Endothelial cell of umbilical vein (primary cell): Measurements from ENCODE around the gene CCDC7. TPM values are rescaled to one million over a fixed set of nuclear protein-coding genes. Genes with fewer than 3 reads are reported as not detected.

Experiments used
- BruUV-seq: library from RNA; stranded (reverse); fragments of 400-500 nt; replicated peaks from 2 replicates; lab custom pipeline; 2021; lab: Mats Ljungman, UMichigan
- CTCF ChIA-PET: fragments of 300-600, 350-600 bp; sonication (Branson Sonifier 250); formaldehyde crosslinking; loops from one replicate; lab custom pipeline; 2021; ENCODE audit warnings: antibody characterized with exemption, inconsistent platforms; lab: Charles Lee
- POLR2A ChIA-PET: fragments of 300-600, 350-600 bp; sonication (Branson Sonifier 250); formaldehyde crosslinking; loops from one replicate; lab custom pipeline; 2021; ENCODE audit warnings: antibody characterized with exemption, inconsistent platforms; lab: Charles Lee
- DNase-seq: peaks from one replicate; pipeline ENCODE4 v3.0.0-alpha.2; 2011; ENCODE audit warnings: low read depth, low spot score
- FAIRE-seq: peaks from 2 replicates; lab custom pipeline; 2011; peaks lifted over from hg19 to GRCh38; lab: Jason Lieb, UNC
- H2AFZ ChIP-seq: 2 replicates; pipeline ENCODE4 v1.6.0; 2012; ENCODE audit warnings: low read depth, low read length, control low read depth, inconsistent platforms
- H3K27ac ChIP-seq: 2 replicates; pipeline ENCODE4 v1.5.1; 2011; ENCODE audit warnings: low read depth, mild to moderate bottlenecking, control low read depth, low read length, moderate library complexity; ENCODE audit not compliant: insufficient read depth
- H3K27me3 ChIP-seq, 2 experiments: 2 replicates each; pipeline versions ENCODE4 v1.6.0 to v1.6.1; 2011; ENCODE audit warnings: low read length in 2 of 2, mixed read lengths in 1 of 2; ENCODE audit not compliant: control insufficient read depth in 2 of 2, insufficient read depth in 2 of 2
- H3K36me3 ChIP-seq, 2 experiments: 2 replicates in 1 of 2; 3 replicates in 1 of 2; pipeline ENCODE4 v1.5.1; 2011; ENCODE audit warnings: low read length in 2 of 2, mild to moderate bottlenecking in 1 of 2, moderate library complexity in 1 of 2; ENCODE audit not compliant: control insufficient read depth in 2 of 2, insufficient read depth in 2 of 2; ENCODE audit errors: extremely low read depth in 1 of 2
- H3K4me1 ChIP-seq: 3 replicates; pipeline ENCODE4 v1.5.1; 2011; ENCODE audit warnings: mild to moderate bottlenecking, low read length; ENCODE audit not compliant: control insufficient read depth, insufficient read depth; ENCODE audit errors: extremely low read depth
- H3K4me2 ChIP-seq: 2 replicates; pipeline ENCODE4 v1.6.1; 2011; ENCODE audit warnings: low read length, control low read depth, mixed read lengths; ENCODE audit not compliant: insufficient read depth
- H3K4me3 ChIP-seq, 3 experiments: fragments of 200-600 bp in 1 of 3; sonication (generic), shearing (Covaris generic) in 1 of 3; replicated peaks in 1 of 3; 2 replicates each; pipeline ENCODE4 v1.5.1; 2011 to 2016; ENCODE audit warnings: control low read depth in 3 of 3, low read length in 3 of 3, mild to moderate bottlenecking in 2 of 3, inconsistent platforms in 1 of 3, low read depth in 1 of 3, moderate library complexity in 1 of 3; ENCODE audit not compliant: insufficient read depth in 1 of 3
- H3K79me2 ChIP-seq: 2 replicates; pipeline ENCODE4 v1.6.0; 2012; ENCODE audit warnings: low read length, inconsistent platforms; ENCODE audit not compliant: control insufficient read depth, insufficient read depth
- H3K9ac ChIP-seq: replicated peaks from 2 replicates; pipeline ENCODE3; 2011; ENCODE audit warnings: low read length, control low read depth; ENCODE audit not compliant: insufficient read depth; ENCODE audit errors: extremely low read depth
- H3K9me1 ChIP-seq: replicated peaks from 3 replicates; pipeline ENCODE4 v1.6.0; 2011; ENCODE audit warnings: mild to moderate bottlenecking, low read length; ENCODE audit not compliant: control insufficient read depth, insufficient read depth; ENCODE audit errors: extremely low read depth
- H3K9me3 ChIP-seq: replicated peaks from 2 replicates; pipeline ENCODE4 v1.5.1; 2012; ENCODE audit warnings: low read length, inconsistent platforms; ENCODE audit not compliant: control insufficient read depth, insufficient read depth
- H4K20me1 ChIP-seq: replicated peaks from 2 replicates; pipeline ENCODE3; 2011; ENCODE audit warnings: mild to moderate bottlenecking, low read length; ENCODE audit not compliant: control insufficient read depth, insufficient read depth; ENCODE audit errors: extremely low read depth
- EZH2 ChIP-seq: IDR thresholded peaks from 2 replicates; pipeline ENCODE4 v1.6.1; 2012; ENCODE audit warnings: borderline replicate concordance, low read depth, mild to moderate bottlenecking, moderate library complexity, low read length, inconsistent platforms; ENCODE audit not compliant: severe bottlenecking
- FOS ChIP-seq: IDR thresholded peaks from 2 replicates; pipeline ENCODE4 v1.6.1; 2011; ENCODE audit warnings: mild to moderate bottlenecking, low read length, moderate library complexity, borderline replicate concordance; ENCODE audit not compliant: insufficient read depth
- GATA2 ChIP-seq: IDR thresholded peaks from 2 replicates; pipeline ENCODE4 v1.7.0; 2011; ENCODE audit warnings: low read depth, mild to moderate bottlenecking, moderate library complexity, mixed read lengths, low read length; ENCODE audit not compliant: insufficient read length, insufficient read depth
- JUN ChIP-seq: IDR thresholded peaks from 2 replicates; pipeline ENCODE4 v1.6.1; 2011; ENCODE audit warnings: borderline replicate concordance, low read depth; ENCODE audit not compliant: insufficient read length, insufficient read depth
- MYC ChIP-seq: IDR thresholded peaks from one replicate; pipeline ENCODE4 v1.6.1; 2011; ENCODE audit warnings: mild to moderate bottlenecking, low read depth, low read length
- POLR2A ChIP-seq: IDR thresholded peaks from 2 replicates; pipeline ENCODE4 v1.6.1; 2012; ENCODE audit warnings: low read depth, mild to moderate bottlenecking, control low read depth, low read length
- POLR2AphosphoS5 ChIP-seq: IDR thresholded peaks from 2 replicates; pipeline ENCODE4 v1.6.1; 2012; ENCODE audit warnings: low read depth, mild to moderate bottlenecking, control low read depth, low read length, moderate library complexity; ENCODE audit not compliant: insufficient read depth
- dilution Hi-C: fragments of 300-500 bp; cut with MboI; formaldehyde crosslinking; loops from one replicate; pipeline ENCODE4 v1.15.0; 2019; ENCODE audit warnings: low sequenced_read_pairs; ENCODE audit not compliant: extremely low pct_ligation_motif_present
- intact Hi-C: fragments of 100-400 bp; cut with micrococcal nuclease; formaldehyde crosslinking; loops from one replicate; pipeline ENCODE4 v1.10.0; 2022
- polyA plus RNA-seq, 4 experiments: library from polyadenylated mRNA; depleted of rRNA in 3 of 4; stranded (reverse) in 3 of 4; unstranded in 1 of 4; fragments of >200 nt; gene quantifications; 2 replicates each; pipeline versions ENCODE4 v1.2.1 to v1.2.3, GENCODE V29; 2011 to 2012; ENCODE audit warnings: missing spikeins in 1 of 4
- total RNA-seq: library from RNA; stranded (reverse); gene quantifications from 2 replicates; pipeline ENCODE4 v1.2.3, GENCODE V29; 2021
- TF ChIP-seq, protein P1 (sequence below), 2 donors: IDR thresholded peaks; 1 replicate in 1 of 2; 2 replicates in 1 of 2; pipeline ENCODE4 v1.5.1; 2011; ENCODE audit warnings: low read length in 2 of 2, mild to moderate bottlenecking in 2 of 2, moderate library complexity in 2 of 2, control low read depth in 1 of 2, inconsistent platforms in 1 of 2, low read depth in 1 of 2; ENCODE audit not compliant: insufficient read depth in 1 of 2; ENCODE audit errors: extremely low read depth in 1 of 2
- TF ChIP-seq, protein P2 (sequence below): IDR thresholded peaks from 2 replicates; pipeline ENCODE4 v1.6.1; 2011; ENCODE audit not compliant: insufficient read depth, insufficient read length

Gene CCDC7
- total and polyA plus RNA-seq, 2 donors (not counting 3 experiments of a cell fraction or from before 2014, with no cell fraction given) = 0.35 to 8.2 TPM

DNA sequence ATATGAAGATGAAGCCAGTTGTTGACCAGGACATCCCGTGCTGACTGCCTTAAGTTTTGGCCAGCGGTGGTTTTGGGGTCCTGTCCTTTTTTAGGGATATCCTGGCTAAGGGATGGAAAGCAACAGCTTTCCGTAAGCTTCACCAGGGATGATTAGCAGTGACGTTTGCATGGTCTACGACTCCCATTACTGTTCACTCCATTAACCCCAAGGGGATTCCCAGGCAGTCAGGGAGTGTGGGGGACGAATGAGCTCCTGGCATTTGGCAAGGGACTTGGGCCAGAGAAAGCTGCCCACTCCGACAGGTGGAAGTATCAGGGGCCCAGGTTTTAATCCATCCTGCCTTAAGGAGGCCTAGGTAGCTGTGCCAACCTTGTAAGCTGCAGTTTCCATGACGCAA lies 445.3 kb downstream of the CCDC7 start:
- intact Hi-C loops (loop anchor here (5.0 kb wide), 1 partner anchor 116 kb away; no protein-coding TSS in a partner anchor), dilution Hi-C loops (no loop called here)
- Histone ChIP-seq H3K36me3 (peaks cover 0 to 1% of the 10 kb centered on the region in 2 experiments), H3K9me3 (no peaks in the 10 kb centered on the region), H3K9me1 (no peaks in the 10 kb centered on the region), H3K4me2 (no peak overlapping the region), H3K9ac (no peak overlapping the region), H2AFZ (no peak overlapping the region), H3K79me2 (no peaks in the 10 kb centered on the region), H3K4me1 (no peaks in the 10 kb centered on the region), H3K4me3 (no peak overlapping the region), H4K20me1 (no peaks in the 10 kb centered on the region), H3K27ac (no peak overlapping the region), H3K27me3 (no peaks in the 10 kb centered on the region)
- FAIRE-seq = no peak
- no peak for TF ChIP-seq POLR2AphosphoS5
- TF ChIP-seq JUN = no peak
- TF ChIP-seq FOS = no peak
- TF ChIP-seq EZH2 = no peak
- no peak for TF ChIP-seq POLR2A
- TF ChIP-seq GATA2 = no peak
- TF ChIP-seq MYC = no peak
- TF ChIP-seq, protein P1, sequence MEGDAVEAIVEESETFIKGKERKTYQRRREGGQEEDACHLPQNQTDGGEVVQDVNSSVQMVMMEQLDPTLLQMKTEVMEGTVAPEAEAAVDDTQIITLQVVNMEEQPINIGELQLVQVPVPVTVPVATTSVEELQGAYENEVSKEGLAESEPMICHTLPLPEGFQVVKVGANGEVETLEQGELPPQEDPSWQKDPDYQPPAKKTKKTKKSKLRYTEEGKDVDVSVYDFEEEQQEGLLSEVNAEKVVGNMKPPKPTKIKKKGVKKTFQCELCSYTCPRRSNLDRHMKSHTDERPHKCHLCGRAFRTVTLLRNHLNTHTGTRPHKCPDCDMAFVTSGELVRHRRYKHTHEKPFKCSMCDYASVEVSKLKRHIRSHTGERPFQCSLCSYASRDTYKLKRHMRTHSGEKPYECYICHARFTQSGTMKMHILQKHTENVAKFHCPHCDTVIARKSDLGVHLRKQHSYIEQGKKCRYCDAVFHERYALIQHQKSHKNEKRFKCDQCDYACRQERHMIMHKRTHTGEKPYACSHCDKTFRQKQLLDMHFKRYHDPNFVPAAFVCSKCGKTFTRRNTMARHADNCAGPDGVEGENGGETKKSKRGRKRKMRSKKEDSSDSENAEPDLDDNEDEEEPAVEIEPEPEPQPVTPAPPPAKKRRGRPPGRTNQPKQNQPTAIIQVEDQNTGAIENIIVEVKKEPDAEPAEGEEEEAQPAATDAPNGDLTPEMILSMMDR (IDR thresholded peaks at IDR 0.05; ENCODE audit: extremely low read depth in 1 of 2, insufficient read depth in 1 of 2, low read depth in 1 of 2, low read length in 2 of 2) = no peak
- TF ChIP-seq, protein P2, sequence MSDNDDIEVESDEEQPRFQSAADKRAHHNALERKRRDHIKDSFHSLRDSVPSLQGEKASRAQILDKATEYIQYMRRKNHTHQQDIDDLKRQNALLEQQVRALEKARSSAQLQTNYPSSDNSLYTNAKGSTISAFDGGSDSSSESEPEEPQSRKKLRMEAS = no peak
- no peak for DNase-seq
- CTCF ChIA-PET = interaction anchor here (1.7 kb wide), 1 partner anchor 118 kb away, joined by 8 read pairs; no protein-coding TSS in a partner anchor
- BruUV-seq = no TSS peak
- POLR2A ChIA-PET = interaction anchor here (0.7 kb wide), 1 partner anchor 118 kb away, joined by 3 read pairs; no protein-coding TSS in a partner anchor
